Endothelial cell (in vitro differentiated cells): ENCODE results near the gene MYO9B. TPM values are rescaled to one million over a fixed set of nuclear protein-coding genes. Genes with fewer than 3 reads are reported as not detected.

ENCODE experiments used
- DNase-seq: peaks from one replicate; pipeline ENCODE4 v3.0.0; 2021; ENCODE audit warnings: low spot score
- H3K27ac Mint-ChIP-seq: one replicate; pipeline ENCODE4 v1.8.0; 2021; ENCODE audit warnings: mixed read lengths, inconsistent platforms; ENCODE audit not compliant: unreplicated experiment
- H3K27me3 Mint-ChIP-seq: one replicate; pipeline ENCODE4 v1.8.0; 2021; ENCODE audit warnings: mild to moderate bottlenecking, moderate library complexity, mixed read lengths, inconsistent platforms; ENCODE audit not compliant: unreplicated experiment
- H3K36me3 Mint-ChIP-seq: one replicate; pipeline ENCODE4 v1.8.0; 2021; ENCODE audit warnings: mild to moderate bottlenecking, low read depth, mixed read lengths, inconsistent platforms; ENCODE audit not compliant: unreplicated experiment
- H3K4me1 Mint-ChIP-seq: one replicate; pipeline ENCODE4 v1.8.0; 2021; ENCODE audit warnings: mild to moderate bottlenecking, mixed read lengths, inconsistent platforms; ENCODE audit not compliant: unreplicated experiment
- H3K4me3 Mint-ChIP-seq: one replicate; pipeline ENCODE4 v1.8.0; 2021; ENCODE audit warnings: mild to moderate bottlenecking, mixed read lengths, inconsistent platforms; ENCODE audit not compliant: unreplicated experiment
- H3K9me3 Mint-ChIP-seq: one replicate; pipeline ENCODE4 v1.8.0; 2021; ENCODE audit warnings: mixed read lengths, inconsistent platforms; ENCODE audit not compliant: unreplicated experiment
- total RNA-seq: library from RNA; stranded (reverse); fragmentation: NEBNext Ultra II Directional; extraction: Animal tissue kit (Norgen Biotek cat#: 25700); gene quantifications from one replicate; pipeline ENCODE4 v1.2.1, GENCODE V29; 2021; ENCODE audit not compliant: unreplicated experiment
- TF ChIP-seq, protein P1 (sequence below): fragments of 200-600 bp; sonication (generic); IDR thresholded peaks from one replicate; pipeline ENCODE4 v1.5.0; 2021; ENCODE audit warnings: antibody characterized with exemption; ENCODE audit not compliant: unreplicated experiment

MYO9B gene
- total RNA-seq, 1 donor from 2014 or later = 62.4 TPM

DNA sequence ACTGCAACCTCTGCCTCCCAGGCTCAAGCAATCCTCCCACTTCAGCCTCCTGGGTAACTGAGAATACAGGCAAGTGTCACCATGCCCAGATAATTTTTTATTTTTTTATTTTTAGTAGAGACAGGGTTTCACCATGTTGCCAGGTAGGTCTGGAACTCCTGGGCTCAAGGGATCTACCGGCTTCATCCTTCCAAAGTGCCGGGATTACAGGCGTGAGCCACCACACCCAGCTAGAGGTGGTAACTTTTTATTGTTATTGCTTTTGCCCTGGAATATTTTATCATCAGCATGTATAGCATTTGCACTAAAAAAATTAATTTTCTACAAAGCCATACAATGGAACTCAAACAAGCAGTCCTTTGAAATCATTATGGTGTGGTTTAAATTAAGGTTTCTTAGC is 14.4 kb upstream of the MYO9B start:
- Mint-ChIP-seq H3K27ac (no peak overlapping the region), H3K27me3 (no peaks in the 10 kb centered on the region), H3K36me3 (peaks cover 31% of the 10 kb centered on the region), H3K4me3 (no peak overlapping the region), H3K9me3 (peaks cover 7% of the 10 kb centered on the region), H3K4me1 (no peaks in the 10 kb centered on the region)
- DNase-seq = no peak
- TF ChIP-seq, protein P1, sequence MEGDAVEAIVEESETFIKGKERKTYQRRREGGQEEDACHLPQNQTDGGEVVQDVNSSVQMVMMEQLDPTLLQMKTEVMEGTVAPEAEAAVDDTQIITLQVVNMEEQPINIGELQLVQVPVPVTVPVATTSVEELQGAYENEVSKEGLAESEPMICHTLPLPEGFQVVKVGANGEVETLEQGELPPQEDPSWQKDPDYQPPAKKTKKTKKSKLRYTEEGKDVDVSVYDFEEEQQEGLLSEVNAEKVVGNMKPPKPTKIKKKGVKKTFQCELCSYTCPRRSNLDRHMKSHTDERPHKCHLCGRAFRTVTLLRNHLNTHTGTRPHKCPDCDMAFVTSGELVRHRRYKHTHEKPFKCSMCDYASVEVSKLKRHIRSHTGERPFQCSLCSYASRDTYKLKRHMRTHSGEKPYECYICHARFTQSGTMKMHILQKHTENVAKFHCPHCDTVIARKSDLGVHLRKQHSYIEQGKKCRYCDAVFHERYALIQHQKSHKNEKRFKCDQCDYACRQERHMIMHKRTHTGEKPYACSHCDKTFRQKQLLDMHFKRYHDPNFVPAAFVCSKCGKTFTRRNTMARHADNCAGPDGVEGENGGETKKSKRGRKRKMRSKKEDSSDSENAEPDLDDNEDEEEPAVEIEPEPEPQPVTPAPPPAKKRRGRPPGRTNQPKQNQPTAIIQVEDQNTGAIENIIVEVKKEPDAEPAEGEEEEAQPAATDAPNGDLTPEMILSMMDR = no peak

GRCh38 chr19:17061691-17062090 is 13.9 kb upstream of the MYO9B start:
- DNase-seq = no peak
- Mint-ChIP-seq H3K27ac (no peak overlapping the region), H3K4me3 (no peak overlapping the region), H3K36me3 (peaks cover 31% of the 10 kb centered on the region), H3K9me3 (peaks cover 7% of the 10 kb centered on the region), H3K4me1 (no peaks in the 10 kb centered on the region), H3K27me3 (no peaks in the 10 kb centered on the region)
- TF ChIP-seq, protein P1 = no peak

GRCh38 chr19:17063428-17063827 is 12.1 kb upstream of the MYO9B start:
- Mint-ChIP-seq H3K27ac (no peak overlapping the region), H3K36me3 (peaks cover 21% of the 10 kb centered on the region), H3K4me3 (no peak overlapping the region), H3K27me3 (no peaks in the 10 kb centered on the region), H3K9me3 (peaks cover 2% of the 10 kb centered on the region), H3K4me1 (no peaks in the 10 kb centered on the region)
- DNase-seq = no peak
- TF ChIP-seq, protein P1 = no peak

- TF ChIP-seq, protein P1 = no peak
- Mint-ChIP-seq H3K27me3 (peaks cover 5% of the 10 kb centered on the region), H3K36me3 (peaks cover 5% of the 10 kb centered on the region), H3K4me3 (no peak overlapping the region), H3K4me1 (peaks cover 18% of the 10 kb centered on the region), H3K9me3 (no peaks in the 10 kb centered on the region), H3K27ac (no peak overlapping the region)
- no peak for DNase-seq
Observed at GRCh38 chr19:17069193-17069592, 6.4 kb upstream of the MYO9B start.

GRCh38 chr19:17070421-17070820 is 5.2 kb upstream of the MYO9B start:
- DNase-seq = no peak
- Mint-ChIP-seq H3K36me3 (peaks cover 5% of the 10 kb centered on the region), H3K27ac (no peak overlapping the region), H3K9me3 (no peaks in the 10 kb centered on the region), H3K4me1 (peaks cover 24% of the 10 kb centered on the region), H3K4me3 (no peak overlapping the region), H3K27me3 (peaks cover 5% of the 10 kb centered on the region)
- TF ChIP-seq, protein P1 = no peak
